GM23338 (cell line): ENCODE measurements around the gene SGSM1. TPM values are rescaled to one million over a fixed set of nuclear protein-coding genes. Genes with fewer than 3 reads are reported as not detected.

Experiments used
- ATAC-seq: fragments of 200-7000 bp; cut with Tn5 transposase; 3 replicates; pipeline ENCODE4 v1.9.1; 2020
- DNase-seq: peaks from one replicate; pipeline ENCODE4 v3.0.0-alpha.2; 2015; ENCODE audit warnings: low spot score
- H2AFZ ChIP-seq: fragments of 200-600 bp; sonication (generic); 2 replicates; pipeline ENCODE4 v1.8.0; 2016; ENCODE audit warnings: antibody characterized with exemption, mild to moderate bottlenecking, moderate library complexity
- H3F3A ChIP-seq: fragments of 200-600 bp; sonication (generic); replicated peaks from 2 replicates; pipeline ENCODE4 v1.8.0; 2017; ENCODE audit warnings: antibody characterized with exemption, mixed run types, low read depth
- H3K27ac ChIP-seq: fragments of 200-600 bp; sonication (generic); 2 replicates; pipeline ENCODE4 v1.6.1; 2016; ENCODE audit warnings: low read depth
- H3K27me3 ChIP-seq: fragments of 200-600 bp; sonication (generic); 2 replicates; pipeline ENCODE4 v1.8.0; 2016; ENCODE audit warnings: mild to moderate bottlenecking, mixed run types, moderate library complexity; ENCODE audit not compliant: insufficient read depth
- H3K36me3 ChIP-seq: fragments of 200-600 bp; sonication (generic); 2 replicates; pipeline ENCODE4 v1.8.0; 2016; ENCODE audit warnings: mild to moderate bottlenecking; ENCODE audit not compliant: insufficient read depth
- H3K4me1 ChIP-seq: fragments of 200-600 bp; sonication (generic); 2 replicates; pipeline ENCODE4 v1.8.0; 2016; ENCODE audit warnings: mild to moderate bottlenecking, moderate library complexity; ENCODE audit not compliant: insufficient read depth
- H3K4me2 ChIP-seq: fragments of 200-600 bp; sonication (generic); 2 replicates; pipeline ENCODE4 v1.7.1; 2017; ENCODE audit warnings: mixed run types
- H3K4me3 ChIP-seq: fragments of 200-600 bp; sonication (generic); 2 replicates; pipeline ENCODE4 v1.6.1; 2016; ENCODE audit warnings: mixed run types
- H3K79me2 ChIP-seq: fragments of 200-600 bp; sonication (generic); replicated peaks from 2 replicates; pipeline ENCODE4 v1.8.0; 2017; ENCODE audit warnings: mild to moderate bottlenecking; ENCODE audit not compliant: insufficient read depth
- H3K9me2 ChIP-seq: fragments of 200-600 bp; sonication (generic); 2 replicates; pipeline ENCODE4 v1.8.0; 2017; ENCODE audit not compliant: insufficient read depth
- H4K20me1 ChIP-seq: fragments of 200-600 bp; sonication (generic); replicated peaks from 2 replicates; pipeline ENCODE4 v1.8.0; 2017; ENCODE audit warnings: mild to moderate bottlenecking; ENCODE audit not compliant: insufficient read depth
- H3K27ac Mint-ChIP-seq: 2 replicates; pipeline ENCODE4 v1.8.0; 2020; ENCODE audit warnings: inconsistent platforms, mild to moderate bottlenecking, moderate library complexity, mixed read lengths
- H3K27me3 Mint-ChIP-seq: 3 replicates; pipeline ENCODE4 v1.8.0; 2022; ENCODE audit warnings: low read depth, mild to moderate bottlenecking, moderate library complexity, mixed read lengths, inconsistent platforms; ENCODE audit not compliant: insufficient read depth, poor library complexity
- H3K36me3 Mint-ChIP-seq: 3 replicates; pipeline ENCODE4 v1.8.0; 2021; ENCODE audit warnings: low read depth, mild to moderate bottlenecking, inconsistent platforms, moderate library complexity, mixed read lengths
- H3K4me1 Mint-ChIP-seq: 3 replicates; pipeline ENCODE4 v1.8.0; 2020; ENCODE audit warnings: mild to moderate bottlenecking, inconsistent platforms, mixed read lengths
- H3K4me3 Mint-ChIP-seq: 3 replicates; pipeline ENCODE4 v1.8.0; 2021; ENCODE audit warnings: moderate library complexity, mild to moderate bottlenecking, inconsistent platforms, mixed read lengths
- H3K9me3 Mint-ChIP-seq: 3 replicates; pipeline ENCODE4 v1.8.0; 2020; ENCODE audit warnings: moderate library complexity, mild to moderate bottlenecking, inconsistent platforms, mixed read lengths
- CREB1 ChIP-seq: fragments of 250-450 bp; sonication (Bioruptor Pico); IDR thresholded peaks from 2 replicates; pipeline ENCODE4 v1.5.0; 2020; ENCODE audit warnings: low read depth, mild to moderate bottlenecking, moderate library complexity
- CTCF ChIP-seq, 2 experiments: fragments of 200-600 bp in 1 of 2; sonication (generic) in 1 of 2; conservative IDR thresholded peaks; 2 replicates each; pipeline versions ENCODE4 v1.5.1 to v1.6.1; 2016 to 2017; ENCODE audit warnings: antibody characterized with exemption in 2 of 2, low read depth in 2 of 2, mild to moderate bottlenecking in 2 of 2, moderate library complexity in 1 of 2
- EZH2 ChIP-seq: fragments of 200-600 bp; sonication (generic); IDR thresholded peaks from one replicate; pipeline ENCODE4 v1.8.0; 2017; ENCODE audit warnings: antibody characterized with exemption, mild to moderate bottlenecking, low read depth; ENCODE audit not compliant: unreplicated experiment
- EZH2phosphoT487 ChIP-seq: fragments of 200-600 bp; sonication (generic); IDR thresholded peaks from one replicate; pipeline ENCODE4 v1.8.1; 2018; ENCODE audit warnings: antibody characterized with exemption; ENCODE audit not compliant: unreplicated experiment
- JUNB ChIP-seq: IDR thresholded peaks from one replicate; pipeline ENCODE4 v1.6.1; 2016; ENCODE audit warnings: antibody characterized with exemption; ENCODE audit not compliant: unreplicated experiment
- NANOG ChIP-seq: IDR thresholded peaks from 2 replicates; pipeline ENCODE4 v1.6.1; 2016; ENCODE audit warnings: antibody characterized with exemption, borderline replicate concordance
- POLR2AphosphoS5 ChIP-seq: IDR thresholded peaks from 2 replicates; pipeline ENCODE4 v1.6.1; 2016; ENCODE audit warnings: antibody characterized with exemption, low read depth
- REST ChIP-seq: IDR thresholded peaks from one replicate; pipeline ENCODE4 v1.6.1; 2018; ENCODE audit warnings: antibody characterized with exemption; ENCODE audit not compliant: unreplicated experiment
- STAT1 ChIP-seq: IDR thresholded peaks from one replicate; pipeline ENCODE4 v1.6.1; 2016; ENCODE audit warnings: antibody characterized with exemption; ENCODE audit not compliant: unreplicated experiment
- ZNF114 ChIP-seq: fragments of 250-450 bp; sonication (Bioruptor Pico); IDR thresholded peaks from 2 replicates; pipeline ENCODE4 v1.5.0; 2020; ENCODE audit warnings: mild to moderate bottlenecking, moderate library complexity
- ZNF331 ChIP-seq: fragments of 250-450 bp; sonication (Bioruptor Pico); IDR thresholded peaks from 2 replicates; pipeline ENCODE4 v1.5.0; 2020; ENCODE audit warnings: low read depth, mild to moderate bottlenecking, moderate library complexity
- polyA plus RNA-seq: library from polyadenylated mRNA; unstranded; fragments of >200 nt; fragmentation: Nextera tagmentation; extraction: Ambion mirVana; gene quantifications from 2 replicates; pipeline ENCODE4 v1.2.1, GENCODE V29; 2016
- total RNA-seq: library from RNA; depleted of rRNA; stranded (reverse); fragments of >200 nt; shearing (Covaris generic); gene quantifications from 2 replicates; pipeline ENCODE4 v1.2.3, GENCODE V29; 2014
- TF ChIP-seq, protein P1 (sequence below): IDR thresholded peaks from 2 replicates; pipeline ENCODE4 v1.6.1; 2016; ENCODE audit warnings: antibody characterized with exemption
- TF ChIP-seq, protein P2 (sequence below): fragments of 250-450 bp; sonication (Bioruptor Pico); IDR thresholded peaks from 2 replicates; pipeline ENCODE4 v1.5.0; 2020; ENCODE audit warnings: mild to moderate bottlenecking, moderate library complexity

The SGSM1 gene
- total and polyA plus RNA-seq, 2 experiments from 2014 or later = 4.7 to 5.4 TPM

DNA sequence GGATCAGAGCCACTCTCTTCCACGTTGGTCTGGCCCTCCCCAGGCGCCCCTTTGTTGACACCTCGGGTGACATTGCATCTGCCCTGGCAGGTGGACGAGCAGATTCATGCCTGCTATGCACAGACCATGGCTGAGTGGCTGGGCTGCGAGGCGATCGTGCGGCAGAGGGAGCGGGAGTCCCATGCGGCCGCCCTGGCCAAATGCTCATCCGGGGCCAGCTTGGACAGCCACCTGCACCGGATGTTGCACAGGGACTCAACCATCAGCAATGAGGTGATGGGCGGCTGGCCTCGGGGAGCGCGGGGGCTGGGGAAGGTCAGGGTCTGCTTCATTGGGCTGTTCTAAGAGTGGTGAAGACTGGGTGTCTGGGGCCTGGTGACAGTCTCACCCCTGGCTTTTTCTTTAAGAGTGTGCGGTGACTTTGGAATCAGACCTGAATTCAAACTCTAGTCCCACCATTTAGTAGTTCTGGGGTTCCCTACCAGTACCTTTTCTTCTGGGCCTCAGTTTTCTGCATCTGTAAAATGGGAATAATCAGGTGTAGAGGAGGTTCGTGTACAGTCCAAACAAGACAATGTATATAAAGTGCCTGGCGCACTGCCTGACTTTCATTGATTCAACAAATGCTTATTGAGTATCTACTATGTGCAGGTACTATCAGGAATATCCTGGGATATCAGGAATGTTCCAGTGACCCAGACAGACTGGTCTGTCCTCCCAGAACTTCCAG, 87.5 kb downstream of the SGSM1 start:
- Histone ChIP-seq H3K27me3 (no peaks in the 10 kb centered on the region), H3K9me2 (no peaks in the 10 kb centered on the region), H3K79me2 (no peaks in the 10 kb centered on the region), H3K4me2 (no peak overlapping the region), H3K4me3 (no peak overlapping the region), H2AFZ (no peak overlapping the region), H4K20me1 (no peaks in the 10 kb centered on the region), H3K27ac (no peak overlapping the region), H3K36me3 (no peaks in the 10 kb centered on the region), H3F3A (no peaks in the 10 kb centered on the region), H3K4me1 (peaks cover 10% of the 10 kb centered on the region; the same call in 1 of the 2 replicates)
- no peak for ATAC-seq
- H3K27ac Mint-ChIP-seq = no peak overlapping the region
- peaks cover 13% of the 10 kb centered on the region; the same call in 2 of the 3 replicates for H3K36me3 Mint-ChIP-seq
- no peak for DNase-seq
- peaks cover 13% of the 10 kb centered on the region for H3K4me1 Mint-ChIP-seq
- TF ChIP-seq, protein P1, sequence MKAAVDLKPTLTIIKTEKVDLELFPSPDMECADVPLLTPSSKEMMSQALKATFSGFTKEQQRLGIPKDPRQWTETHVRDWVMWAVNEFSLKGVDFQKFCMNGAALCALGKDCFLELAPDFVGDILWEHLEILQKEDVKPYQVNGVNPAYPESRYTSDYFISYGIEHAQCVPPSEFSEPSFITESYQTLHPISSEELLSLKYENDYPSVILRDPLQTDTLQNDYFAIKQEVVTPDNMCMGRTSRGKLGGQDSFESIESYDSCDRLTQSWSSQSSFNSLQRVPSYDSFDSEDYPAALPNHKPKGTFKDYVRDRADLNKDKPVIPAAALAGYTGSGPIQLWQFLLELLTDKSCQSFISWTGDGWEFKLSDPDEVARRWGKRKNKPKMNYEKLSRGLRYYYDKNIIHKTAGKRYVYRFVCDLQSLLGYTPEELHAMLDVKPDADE = no peak
- TF ChIP-seq CTCF (conservative IDR thresholded peaks at IDR 0.05; ENCODE audit: low read depth in 2 of 2) (no peak), CREB1 (CRISPR knock-in tag) (no peak), JUNB (no peak), ZNF114 (CRISPR knock-in tag) (no peak), NANOG (no peak), EZH2phosphoT487 (no peak), POLR2AphosphoS5 (no peak), REST (no peak), ZNF331 (no peak), EZH2 (no peak), STAT1 (no peak)
- TF ChIP-seq, protein P2, sequence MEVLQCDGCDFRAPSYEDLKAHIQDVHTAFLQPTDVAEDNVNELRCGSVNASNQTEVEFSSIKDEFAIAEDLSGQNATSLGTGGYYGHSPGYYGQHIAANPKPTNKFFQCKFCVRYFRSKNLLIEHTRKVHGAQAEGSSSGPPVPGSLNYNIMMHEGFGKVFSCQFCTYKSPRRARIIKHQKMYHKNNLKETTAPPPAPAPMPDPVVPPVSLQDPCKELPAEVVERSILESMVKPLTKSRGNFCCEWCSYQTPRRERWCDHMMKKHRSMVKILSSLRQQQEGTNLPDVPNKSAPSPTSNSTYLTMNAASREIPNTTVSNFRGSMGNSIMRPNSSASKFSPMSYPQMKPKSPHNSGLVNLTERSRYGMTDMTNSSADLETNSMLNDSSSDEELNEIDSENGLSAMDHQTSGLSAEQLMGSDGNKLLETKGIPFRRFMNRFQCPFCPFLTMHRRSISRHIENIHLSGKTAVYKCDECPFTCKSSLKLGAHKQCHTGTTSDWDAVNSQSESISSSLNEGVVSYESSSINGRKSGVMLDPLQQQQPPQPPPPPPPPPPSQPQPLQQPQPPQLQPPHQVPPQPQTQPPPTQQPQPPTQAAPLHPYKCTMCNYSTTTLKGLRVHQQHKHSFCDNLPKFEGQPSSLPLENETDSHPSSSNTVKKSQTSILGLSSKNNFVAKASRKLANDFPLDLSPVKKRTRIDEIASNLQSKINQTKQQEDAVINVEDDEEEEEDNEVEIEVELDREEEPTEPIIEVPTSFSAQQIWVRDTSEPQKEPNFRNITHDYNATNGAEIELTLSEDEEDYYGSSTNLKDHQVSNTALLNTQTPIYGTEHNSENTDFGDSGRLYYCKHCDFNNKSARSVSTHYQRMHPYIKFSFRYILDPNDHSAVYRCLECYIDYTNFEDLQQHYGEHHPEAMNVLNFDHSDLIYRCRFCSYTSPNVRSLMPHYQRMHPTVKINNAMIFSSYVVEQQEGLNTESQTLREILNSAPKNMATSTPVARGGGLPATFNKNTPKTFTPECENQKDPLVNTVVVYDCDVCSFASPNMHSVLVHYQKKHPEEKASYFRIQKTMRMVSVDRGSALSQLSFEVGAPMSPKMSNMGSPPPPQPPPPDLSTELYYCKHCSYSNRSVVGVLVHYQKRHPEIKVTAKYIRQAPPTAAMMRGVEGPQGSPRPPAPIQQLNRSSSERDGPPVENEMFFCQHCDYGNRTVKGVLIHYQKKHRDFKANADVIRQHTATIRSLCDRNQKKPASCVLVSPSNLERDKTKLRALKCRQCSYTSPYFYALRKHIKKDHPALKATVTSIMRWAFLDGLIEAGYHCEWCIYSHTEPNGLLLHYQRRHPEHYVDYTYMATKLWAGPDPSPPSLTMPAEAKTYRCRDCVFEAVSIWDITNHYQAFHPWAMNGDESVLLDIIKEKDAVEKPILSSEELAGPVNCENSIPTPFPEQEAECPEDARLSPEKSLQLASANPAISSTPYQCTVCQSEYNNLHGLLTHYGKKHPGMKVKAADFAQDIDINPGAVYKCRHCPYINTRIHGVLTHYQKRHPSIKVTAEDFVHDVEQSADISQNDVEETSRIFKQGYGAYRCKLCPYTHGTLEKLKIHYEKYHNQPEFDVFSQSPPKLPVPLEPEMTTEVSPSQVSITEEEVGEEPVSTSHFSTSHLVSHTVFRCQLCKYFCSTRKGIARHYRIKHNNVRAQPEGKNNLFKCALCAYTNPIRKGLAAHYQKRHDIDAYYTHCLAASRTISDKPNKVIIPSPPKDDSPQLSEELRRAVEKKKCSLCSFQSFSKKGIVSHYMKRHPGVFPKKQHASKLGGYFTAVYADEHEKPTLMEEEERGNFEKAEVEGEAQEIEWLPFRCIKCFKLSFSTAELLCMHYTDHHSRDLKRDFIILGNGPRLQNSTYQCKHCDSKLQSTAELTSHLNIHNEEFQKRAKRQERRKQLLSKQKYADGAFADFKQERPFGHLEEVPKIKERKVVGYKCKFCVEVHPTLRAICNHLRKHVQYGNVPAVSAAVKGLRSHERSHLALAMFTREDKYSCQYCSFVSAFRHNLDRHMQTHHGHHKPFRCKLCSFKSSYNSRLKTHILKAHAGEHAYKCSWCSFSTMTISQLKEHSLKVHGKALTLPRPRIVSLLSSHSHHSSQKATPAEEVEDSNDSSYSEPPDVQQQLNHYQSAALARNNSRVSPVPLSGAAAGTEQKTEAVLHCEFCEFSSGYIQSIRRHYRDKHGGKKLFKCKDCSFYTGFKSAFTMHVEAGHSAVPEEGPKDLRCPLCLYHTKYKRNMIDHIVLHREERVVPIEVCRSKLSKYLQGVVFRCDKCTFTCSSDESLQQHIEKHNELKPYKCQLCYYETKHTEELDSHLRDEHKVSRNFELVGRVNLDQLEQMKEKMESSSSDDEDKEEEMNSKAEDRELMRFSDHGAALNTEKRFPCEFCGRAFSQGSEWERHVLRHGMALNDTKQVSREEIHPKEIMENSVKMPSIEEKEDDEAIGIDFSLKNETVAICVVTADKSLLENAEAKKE = no peak
- H3K27me3 Mint-ChIP-seq = peaks cover 5% of the 10 kb centered on the region
- no peak overlapping the region for H3K4me3 Mint-ChIP-seq
- H3K9me3 Mint-ChIP-seq = peaks cover 2% of the 10 kb centered on the region; the same call in 1 of the 3 replicates
